Measurements from ENCODE around the gene ZNF280A. TPM values are rescaled to one million over a fixed set of nuclear protein-coding genes. Genes with fewer than 3 reads are reported as not detected.
"Not testable (repeated sequence)": the region's sequence is repeated elsewhere in the genome, so short reads cannot be mapped to it uniquely, and the experiment has no call there.

Gene ZNF280A
- total RNA-seq, 1 experiment from 2014 or later: 0.31 TPM

DNA sequence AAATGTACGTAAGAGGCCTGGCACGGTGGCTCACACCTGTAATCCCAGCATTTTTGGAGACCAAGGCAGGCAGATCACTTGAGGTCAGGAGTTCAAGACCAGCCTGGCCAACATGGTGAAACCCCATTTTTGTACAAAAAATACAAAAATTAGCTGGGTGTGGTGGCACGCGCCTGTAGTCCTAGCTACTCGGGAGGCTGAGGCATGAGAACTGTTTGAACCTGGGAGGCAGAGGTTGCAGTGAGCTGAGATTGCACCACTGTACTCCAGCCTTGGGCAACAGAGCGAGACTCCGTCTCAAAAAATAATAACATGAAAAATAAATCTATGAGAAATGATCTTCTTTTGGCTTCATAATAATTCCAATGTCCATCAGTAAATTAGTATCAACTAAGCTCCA is 9.2 kb downstream of the ZNF280A start:
- not testable (repeated sequence) for H3K36me3 ChIP-seq (replicated peaks; ENCODE audit: control insufficient read depth, insufficient read depth, low read length); DNase-seq; H3K4me3 ChIP-seq (ENCODE audit: insufficient read depth, low read depth, low read length)
- H3K27me3 ChIP-seq (ENCODE audit: control insufficient read depth, insufficient read depth, low read length): peaks cover 24% of the 10 kb centered on the region

- DNase-seq; H3K36me3 ChIP-seq (replicated peaks; ENCODE audit: control insufficient read depth, insufficient read depth, low read length); H3K4me3 ChIP-seq (ENCODE audit: insufficient read depth, low read depth, low read length): not testable (repeated sequence)
- peaks cover 18% of the 10 kb centered on the region for H3K27me3 ChIP-seq (ENCODE audit: control insufficient read depth, insufficient read depth, low read length)
Observed at GRCh38 chr22:22509912-22510311, 10.2 kb downstream of the ZNF280A start.

- H3K27me3 ChIP-seq (ENCODE audit: control insufficient read depth, insufficient read depth, low read length): peaks cover 7% of the 10 kb centered on the region
- H3K4me3 ChIP-seq (ENCODE audit: insufficient read depth, low read depth, low read length): peak within 1 kb of the TSS; percentile 98
- H3K36me3 ChIP-seq (replicated peaks; ENCODE audit: control insufficient read depth, insufficient read depth, low read length): peaks cover 4% of the 10 kb centered on the region; the same call in 1 of the 2 replicates
- peak; percentile 93 for DNase-seq
Observed at GRCh38 chr22:22508274-22509176, 11.5 kb downstream of the ZNF280A start, which contains the start of gene ZNF280B. TSS of gene ZNF280B (minus strand) at chr22:22508742. CDS start at chr22:22489398, 19,344 bp downstream.

GRCh38 chr22:22507743-22508273 is 12.3 kb downstream of the ZNF280A start:
- peaks cover 4% of the 10 kb centered on the region; the same call in 1 of the 2 replicates for H3K36me3 ChIP-seq (replicated peaks; ENCODE audit: control insufficient read depth, insufficient read depth, low read length)
- DNase-seq: no peak
- peaks cover 4% of the 10 kb centered on the region for H3K27me3 ChIP-seq (ENCODE audit: control insufficient read depth, insufficient read depth, low read length)
- peak overlapping the region; percentile 98 for H3K4me3 ChIP-seq (ENCODE audit: insufficient read depth, low read depth, low read length)

DNA sequence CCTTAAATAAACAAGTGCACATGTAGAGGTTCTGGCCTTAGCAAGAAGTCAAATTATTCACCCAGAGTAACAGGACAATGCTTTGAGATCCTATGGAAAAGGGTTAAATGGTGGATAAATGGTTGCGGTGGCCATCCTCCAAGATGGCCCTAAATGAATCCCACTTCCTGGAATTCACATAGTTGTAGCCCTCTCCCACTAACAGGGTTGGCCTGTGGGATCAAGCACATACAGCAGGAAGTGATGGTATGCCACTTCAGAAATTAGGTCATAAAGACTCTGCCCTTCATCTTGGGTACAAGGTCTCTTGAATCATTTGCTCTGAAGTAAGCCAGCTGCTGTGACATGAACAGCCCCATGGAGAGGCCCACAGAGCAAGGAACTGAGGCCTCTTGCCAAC is 13.3 kb downstream of the ZNF280A start:
- Histone ChIP-seq H3K4me3 (ENCODE audit: insufficient read depth, low read depth, low read length) (no peak overlapping the region), H3K36me3 (replicated peaks; ENCODE audit: control insufficient read depth, insufficient read depth, low read length) (peaks cover 4% of the 10 kb centered on the region), H3K27me3 (ENCODE audit: control insufficient read depth, insufficient read depth, low read length) (no peaks in the 10 kb centered on the region; the same call in none of the 2 replicates)
- DNase-seq: no peak

DNA sequence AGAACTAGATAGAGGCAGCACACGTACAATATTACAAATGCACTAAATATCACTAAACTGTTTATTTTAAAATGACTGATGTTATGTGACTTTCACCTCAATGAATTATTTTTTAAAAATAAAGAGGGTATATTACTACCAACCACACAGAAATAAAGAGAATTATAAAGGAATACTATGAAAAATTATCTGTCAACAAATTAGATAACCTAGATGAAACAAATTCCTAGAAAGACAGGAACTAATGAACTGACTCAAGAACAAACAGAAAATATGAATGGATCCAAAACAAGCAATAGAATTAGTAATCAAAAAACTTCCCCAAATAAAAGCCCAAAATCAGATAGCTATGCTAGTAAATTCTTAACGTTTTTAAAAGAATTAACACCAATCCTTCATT is 21.8 kb downstream of the ZNF280A start:
- no peaks in the 10 kb centered on the region for H3K27me3 ChIP-seq (ENCODE audit: control insufficient read depth, insufficient read depth, low read length)
- no peak for DNase-seq
- H3K4me3 ChIP-seq (ENCODE audit: insufficient read depth, low read depth, low read length): no peak overlapping the region
- no peaks in the 10 kb centered on the region; the same call in none of the 2 replicates for H3K36me3 ChIP-seq (replicated peaks; ENCODE audit: control insufficient read depth, insufficient read depth, low read length)

GRCh38 chr22:22491589-22491988 is 28.5 kb downstream of the ZNF280A start:
- not testable (repeated sequence) for H3K36me3 ChIP-seq (replicated peaks; ENCODE audit: control insufficient read depth, insufficient read depth, low read length); H3K27me3 ChIP-seq (ENCODE audit: control insufficient read depth, insufficient read depth, low read length)

DNA sequence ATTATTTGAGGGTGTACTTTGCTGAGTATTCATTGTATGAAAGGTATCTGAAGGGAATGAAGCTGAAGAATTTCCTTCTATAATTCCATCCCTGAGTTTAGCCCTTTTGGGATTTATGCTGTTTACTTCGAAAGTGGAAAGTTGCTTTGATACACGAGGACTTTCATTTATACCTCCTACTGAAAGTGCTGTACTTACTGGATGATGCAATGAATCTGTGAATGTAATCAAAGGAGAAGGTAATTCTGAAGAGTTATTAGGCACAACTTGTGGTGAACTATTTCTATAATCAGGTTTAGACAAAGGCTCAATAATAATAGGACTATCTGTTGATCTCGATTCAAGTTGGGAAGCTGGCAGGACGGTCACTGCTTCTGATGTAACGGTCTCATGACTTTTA is 31.3 kb downstream of the ZNF280A start:
- no peak for DNase-seq
- no peaks in the 10 kb centered on the region for H3K27me3 ChIP-seq (ENCODE audit: control insufficient read depth, insufficient read depth, low read length)
- H3K36me3 ChIP-seq (replicated peaks; ENCODE audit: control insufficient read depth, insufficient read depth, low read length): peaks cover 6% of the 10 kb centered on the region
- H3K4me3 ChIP-seq (ENCODE audit: insufficient read depth, low read depth, low read length): no peak overlapping the region

More at GRCh38 chr22:22491589-22491988, 28.5 kb downstream of the ZNF280A start:
- H3K4me3 ChIP-seq (ENCODE audit: insufficient read depth, low read depth, low read length); DNase-seq: not testable (repeated sequence)

DNA sequence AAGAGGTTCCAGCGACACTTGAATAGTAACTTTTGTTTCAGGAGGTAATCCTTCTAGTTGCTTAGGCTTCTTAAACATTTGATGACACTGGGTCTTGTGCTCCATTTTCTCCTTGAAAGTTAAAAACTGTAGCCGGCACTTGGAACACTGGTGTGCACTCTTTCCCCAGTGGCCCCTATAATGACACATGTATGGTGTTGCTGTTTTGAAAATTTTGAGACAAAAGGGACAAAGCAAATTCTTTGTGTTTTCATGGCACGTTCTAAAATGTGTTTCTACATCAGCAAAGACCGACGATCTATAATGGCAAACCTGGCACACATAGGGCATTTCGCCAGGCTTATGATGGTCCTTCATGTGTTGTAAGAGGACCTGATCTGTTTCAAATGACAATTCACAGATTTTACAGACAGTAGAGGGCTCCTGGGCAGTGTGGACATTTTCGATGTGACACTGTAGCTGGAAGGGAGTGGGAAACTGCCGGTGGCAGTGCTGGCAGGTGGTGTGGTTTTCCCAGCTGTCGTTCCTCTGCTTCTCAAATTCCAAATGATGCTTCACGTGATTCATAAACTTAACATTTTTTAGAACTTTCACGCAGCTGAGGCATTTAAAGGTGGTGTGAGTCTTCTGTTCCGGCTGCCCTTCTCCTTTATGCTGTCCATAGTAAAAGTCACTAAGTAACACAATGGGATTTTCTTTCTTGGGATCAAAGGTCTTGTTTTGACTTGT is 32.0 kb downstream of the ZNF280A start:
- Histone ChIP-seq H3K27me3 (ENCODE audit: control insufficient read depth, insufficient read depth, low read length) (no peaks in the 10 kb centered on the region), H3K36me3 (replicated peaks; ENCODE audit: control insufficient read depth, insufficient read depth, low read length) (peaks cover 6% of the 10 kb centered on the region), H3K4me3 (ENCODE audit: insufficient read depth, low read depth, low read length) (no peak overlapping the region)
- DNase-seq: no peak

- DNase-seq: no peak
- Histone ChIP-seq H3K36me3 (replicated peaks; ENCODE audit: control insufficient read depth, insufficient read depth, low read length) (peaks cover 6% of the 10 kb centered on the region), H3K4me3 (ENCODE audit: insufficient read depth, low read depth, low read length) (no peak overlapping the region), H3K27me3 (ENCODE audit: control insufficient read depth, insufficient read depth, low read length) (peaks cover under 1% of the 10 kb centered on the region; the same call in 1 of the 2 replicates)
Observed at GRCh38 chr22:22487059-22487458, 33.0 kb downstream of the ZNF280A start.

GRCh38 chr22:22486132-22486899 is 33.8 kb downstream of the ZNF280A start:
- Histone ChIP-seq H3K36me3 (replicated peaks; ENCODE audit: control insufficient read depth, insufficient read depth, low read length) (peaks cover 4% of the 10 kb centered on the region), H3K27me3 (ENCODE audit: control insufficient read depth, insufficient read depth, low read length) (peaks cover 2% of the 10 kb centered on the region; the same call in 1 of the 2 replicates), H3K4me3 (ENCODE audit: insufficient read depth, low read depth, low read length) (no peak overlapping the region)
- DNase-seq: no peak

DNA sequence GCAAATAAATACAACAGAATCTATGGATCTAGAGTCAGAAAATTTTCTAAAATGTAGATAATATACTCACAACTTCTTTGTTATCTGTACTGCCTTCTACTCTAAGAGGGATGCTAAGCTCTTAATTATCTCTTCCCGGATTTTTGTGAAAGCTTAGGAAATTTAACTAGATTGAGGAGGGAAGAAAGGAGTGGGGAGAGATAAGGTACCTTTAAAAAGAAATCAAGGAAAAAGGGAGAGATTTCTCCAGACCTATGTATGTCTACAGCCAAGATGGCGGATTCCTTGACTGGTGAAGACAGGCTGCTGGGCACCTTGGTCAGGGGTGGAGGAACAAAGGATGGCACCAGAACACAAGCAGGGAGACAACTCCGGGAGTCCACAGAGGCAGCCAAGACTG is 34.5 kb downstream of the ZNF280A start:
- Histone ChIP-seq H3K4me3 (ENCODE audit: insufficient read depth, low read depth, low read length) (no peak overlapping the region), H3K27me3 (ENCODE audit: control insufficient read depth, insufficient read depth, low read length) (peaks cover 5% of the 10 kb centered on the region; the same call in 1 of the 2 replicates), H3K36me3 (replicated peaks; ENCODE audit: control insufficient read depth, insufficient read depth, low read length) (peaks cover 4% of the 10 kb centered on the region)
- DNase-seq: no peak

- H3K27me3 ChIP-seq (ENCODE audit: control insufficient read depth, insufficient read depth, low read length): peaks cover 7% of the 10 kb centered on the region; the same call in 1 of the 2 replicates
- peaks cover 4% of the 10 kb centered on the region for H3K36me3 ChIP-seq (replicated peaks; ENCODE audit: control insufficient read depth, insufficient read depth, low read length)
- no peak overlapping the region for H3K4me3 ChIP-seq (ENCODE audit: insufficient read depth, low read depth, low read length)
- no peak for DNase-seq
Observed at GRCh38 chr22:22484023-22484422, 36.0 kb downstream of the ZNF280A start.

DNA sequence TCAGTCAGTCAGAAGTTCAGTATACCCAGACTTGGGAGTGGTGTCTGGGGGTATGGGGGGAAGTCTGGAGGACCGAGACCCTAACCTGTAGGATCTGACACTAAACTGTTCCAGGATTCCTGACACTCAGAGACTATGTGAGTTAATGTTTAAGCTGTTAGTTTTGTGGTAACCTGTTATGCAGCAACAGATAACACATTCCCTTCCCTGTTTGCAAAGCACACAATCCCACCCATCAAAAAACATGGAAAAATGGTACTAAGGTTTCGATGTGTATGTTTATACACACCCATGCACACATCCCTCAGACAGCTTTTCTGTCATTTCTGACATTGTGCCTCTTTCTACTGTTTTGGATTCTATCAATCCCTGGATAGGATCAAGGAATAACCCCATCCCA is 39.1 kb downstream of the ZNF280A start:
- peaks cover 12% of the 10 kb centered on the region for H3K27me3 ChIP-seq (ENCODE audit: control insufficient read depth, insufficient read depth, low read length)
- DNase-seq: no peak

More for the DNA sequence above, 39.1 kb downstream of the ZNF280A start:
- no peaks in the 10 kb centered on the region for H3K36me3 ChIP-seq (replicated peaks; ENCODE audit: control insufficient read depth, insufficient read depth, low read length)
- no peak overlapping the region for H3K4me3 ChIP-seq (ENCODE audit: insufficient read depth, low read depth, low read length)
